Measurements from ENCODE around the gene RPA1. TPM values are rescaled to one million over a fixed set of nuclear protein-coding genes. Genes with fewer than 3 reads are reported as not detected.

RPA1 gene
- total RNA-seq, 1 experiment from 2014 or later = 158 TPM

DNA sequence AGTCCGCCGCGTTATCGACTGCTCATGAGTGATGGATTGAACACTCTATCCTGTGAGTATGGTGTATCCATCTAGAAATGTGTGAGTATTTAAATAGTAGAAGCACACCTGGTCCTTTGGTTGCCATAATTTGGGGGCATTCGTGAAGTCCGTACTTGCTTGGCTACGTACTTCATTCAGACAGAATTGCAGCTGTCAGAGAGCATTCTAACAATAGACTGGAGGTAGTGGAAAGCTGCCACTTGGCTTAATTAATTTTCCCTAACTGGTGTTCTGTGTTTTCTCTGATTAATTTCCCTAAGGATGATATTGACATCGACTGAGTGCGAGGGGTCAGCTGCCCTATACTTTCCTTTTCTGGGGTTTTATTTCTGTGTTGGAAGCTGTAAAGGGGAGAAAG lies 14.1 kb downstream of the RPA1 start (continued):
- TF ChIP-seq PRRX2 (CRISPR knock-in tag; IDR thresholded peaks at IDR 0.05) (no peak), JUN (CRISPR knock-in tag; IDR thresholded peaks at IDR 0.05) (no peak)

DNA sequence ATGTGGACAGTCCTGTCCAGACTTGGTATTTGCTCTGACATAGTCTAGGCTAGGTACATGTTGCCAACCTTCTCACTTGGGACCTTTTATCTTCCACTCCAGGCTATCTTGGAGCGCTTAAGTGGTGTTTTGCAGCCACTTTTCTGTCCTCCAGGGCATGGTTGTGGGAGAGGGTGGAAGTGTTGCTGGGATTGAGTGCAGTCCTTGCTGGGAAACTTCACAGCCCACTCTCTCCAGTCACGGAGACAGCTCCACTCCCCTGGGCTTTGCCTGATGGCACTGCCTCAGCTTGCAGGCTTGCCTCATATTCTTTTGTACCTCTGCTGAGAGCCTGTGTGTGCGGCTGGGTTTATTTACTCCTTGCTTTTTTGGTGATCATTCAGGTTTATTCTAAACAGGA lies 17.4 kb downstream of the RPA1 start:
- ChIA-PET POLR2A (no interaction called here), CTCF (no interaction called here)
- H3K36me3 Mint-ChIP-seq = peaks cover 44% of the 10 kb centered on the region
- H3K4me3 Mint-ChIP-seq = no peak overlapping the region
- DNase-seq (ENCODE audit: low spot score) (no peak), ATAC-seq (no peak)
- H3K27me3 Mint-ChIP-seq (ENCODE audit: low read depth) = no peaks in the 10 kb centered on the region
- no peaks in the 10 kb centered on the region for H3K4me1 Mint-ChIP-seq
- no peaks in the 10 kb centered on the region for H3K9me3 Mint-ChIP-seq
- no peak overlapping the region for H3K27ac Mint-ChIP-seq
- TF ChIP-seq, protein P1, sequence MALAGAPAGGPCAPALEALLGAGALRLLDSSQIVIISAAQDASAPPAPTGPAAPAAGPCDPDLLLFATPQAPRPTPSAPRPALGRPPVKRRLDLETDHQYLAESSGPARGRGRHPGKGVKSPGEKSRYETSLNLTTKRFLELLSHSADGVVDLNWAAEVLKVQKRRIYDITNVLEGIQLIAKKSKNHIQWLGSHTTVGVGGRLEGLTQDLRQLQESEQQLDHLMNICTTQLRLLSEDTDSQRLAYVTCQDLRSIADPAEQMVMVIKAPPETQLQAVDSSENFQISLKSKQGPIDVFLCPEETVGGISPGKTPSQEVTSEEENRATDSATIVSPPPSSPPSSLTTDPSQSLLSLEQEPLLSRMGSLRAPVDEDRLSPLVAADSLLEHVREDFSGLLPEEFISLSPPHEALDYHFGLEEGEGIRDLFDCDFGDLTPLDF (CRISPR knock-in tag; IDR thresholded peaks at IDR 0.05) = no peak

DNA sequence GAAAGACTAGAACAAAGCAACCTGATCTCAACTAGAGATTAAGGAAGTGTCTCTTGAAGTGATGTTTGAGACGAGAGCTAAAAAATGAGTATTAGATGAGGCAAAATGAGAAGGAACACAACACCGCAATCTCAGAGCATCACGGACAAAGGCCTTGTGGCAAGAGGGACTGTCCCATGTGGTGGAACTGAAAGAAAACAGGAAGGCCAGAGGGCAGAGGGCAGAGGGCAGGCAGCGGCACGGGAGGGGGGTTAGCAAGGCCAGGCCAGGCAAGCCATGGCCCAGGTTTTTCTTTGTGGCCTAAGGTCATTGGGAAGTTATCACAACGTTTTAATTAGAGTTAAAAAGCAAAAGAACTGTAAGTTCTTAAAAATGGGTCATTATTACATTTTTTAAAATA lies 22.5 kb downstream of the RPA1 start:
- H3K27me3 Mint-ChIP-seq (ENCODE audit: low read depth) = no peaks in the 10 kb centered on the region
- CTCF ChIA-PET = no interaction called here
- no peaks in the 10 kb centered on the region for H3K9me3 Mint-ChIP-seq
- H3K4me3 Mint-ChIP-seq = no peak overlapping the region
- H3K4me1 Mint-ChIP-seq = no peaks in the 10 kb centered on the region
- H3K27ac Mint-ChIP-seq = no peak overlapping the region
- TF ChIP-seq, protein P2, sequence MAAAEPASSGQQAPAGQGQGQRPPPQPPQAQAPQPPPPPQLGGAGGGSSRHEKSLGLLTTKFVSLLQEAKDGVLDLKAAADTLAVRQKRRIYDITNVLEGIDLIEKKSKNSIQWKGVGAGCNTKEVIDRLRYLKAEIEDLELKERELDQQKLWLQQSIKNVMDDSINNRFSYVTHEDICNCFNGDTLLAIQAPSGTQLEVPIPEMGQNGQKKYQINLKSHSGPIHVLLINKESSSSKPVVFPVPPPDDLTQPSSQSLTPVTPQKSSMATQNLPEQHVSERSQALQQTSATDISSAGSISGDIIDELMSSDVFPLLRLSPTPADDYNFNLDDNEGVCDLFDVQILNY (CRISPR knock-in tag; IDR thresholded peaks at IDR 0.05) = no peak
- no peak for TF ChIP-seq IRF2 (CRISPR knock-in tag; IDR thresholded peaks at IDR 0.05; ENCODE audit: borderline replicate concordance, low read depth)
- TF ChIP-seq, protein P3, sequence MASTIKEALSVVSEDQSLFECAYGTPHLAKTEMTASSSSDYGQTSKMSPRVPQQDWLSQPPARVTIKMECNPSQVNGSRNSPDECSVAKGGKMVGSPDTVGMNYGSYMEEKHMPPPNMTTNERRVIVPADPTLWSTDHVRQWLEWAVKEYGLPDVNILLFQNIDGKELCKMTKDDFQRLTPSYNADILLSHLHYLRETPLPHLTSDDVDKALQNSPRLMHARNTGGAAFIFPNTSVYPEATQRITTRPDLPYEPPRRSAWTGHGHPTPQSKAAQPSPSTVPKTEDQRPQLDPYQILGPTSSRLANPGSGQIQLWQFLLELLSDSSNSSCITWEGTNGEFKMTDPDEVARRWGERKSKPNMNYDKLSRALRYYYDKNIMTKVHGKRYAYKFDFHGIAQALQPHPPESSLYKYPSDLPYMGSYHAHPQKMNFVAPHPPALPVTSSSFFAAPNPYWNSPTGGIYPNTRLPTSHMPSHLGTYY (CRISPR knock-in tag; IDR thresholded peaks at IDR 0.05) = no peak
- TF ChIP-seq CREB1 (CRISPR knock-in tag; IDR thresholded peaks at IDR 0.05) = no peak
- no peak for TF ChIP-seq GABPB1 (CRISPR knock-in tag; IDR thresholded peaks at IDR 0.05)
- no peak for TF ChIP-seq ZNF671 (CRISPR knock-in tag; IDR thresholded peaks at IDR 0.05)
- no peak for TF ChIP-seq SMAD4 (CRISPR knock-in tag; IDR thresholded peaks at IDR 0.05)
- TF ChIP-seq, protein P4, sequence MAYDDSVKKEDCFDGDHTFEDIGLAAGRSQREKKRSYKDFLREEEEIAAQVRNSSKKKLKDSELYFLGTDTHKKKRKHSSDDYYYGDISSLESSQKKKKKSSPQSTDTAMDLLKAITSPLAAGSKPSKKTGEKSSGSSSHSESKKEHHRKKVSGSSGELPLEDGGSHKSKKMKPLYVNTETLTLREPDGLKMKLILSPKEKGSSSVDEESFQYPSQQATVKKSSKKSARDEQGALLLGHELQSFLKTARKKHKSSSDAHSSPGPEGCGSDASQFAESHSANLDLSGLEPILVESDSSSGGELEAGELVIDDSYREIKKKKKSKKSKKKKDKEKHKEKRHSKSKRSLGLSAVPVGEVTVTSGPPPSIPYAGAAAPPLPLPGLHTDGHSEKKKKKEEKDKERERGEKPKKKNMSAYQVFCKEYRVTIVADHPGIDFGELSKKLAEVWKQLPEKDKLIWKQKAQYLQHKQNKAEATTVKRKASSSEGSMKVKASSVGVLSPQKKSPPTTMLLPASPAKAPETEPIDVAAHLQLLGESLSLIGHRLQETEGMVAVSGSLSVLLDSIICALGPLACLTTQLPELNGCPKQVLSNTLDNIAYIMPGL (CRISPR knock-in tag; IDR thresholded peaks at IDR 0.05) = no peak
- TF ChIP-seq, protein P5, sequence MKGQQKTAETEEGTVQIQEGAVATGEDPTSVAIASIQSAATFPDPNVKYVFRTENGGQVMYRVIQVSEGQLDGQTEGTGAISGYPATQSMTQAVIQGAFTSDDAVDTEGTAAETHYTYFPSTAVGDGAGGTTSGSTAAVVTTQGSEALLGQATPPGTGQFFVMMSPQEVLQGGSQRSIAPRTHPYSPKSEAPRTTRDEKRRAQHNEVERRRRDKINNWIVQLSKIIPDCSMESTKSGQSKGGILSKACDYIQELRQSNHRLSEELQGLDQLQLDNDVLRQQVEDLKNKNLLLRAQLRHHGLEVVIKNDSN (CRISPR knock-in tag; IDR thresholded peaks at IDR 0.05) = no peak
- TF ChIP-seq, protein P6, sequence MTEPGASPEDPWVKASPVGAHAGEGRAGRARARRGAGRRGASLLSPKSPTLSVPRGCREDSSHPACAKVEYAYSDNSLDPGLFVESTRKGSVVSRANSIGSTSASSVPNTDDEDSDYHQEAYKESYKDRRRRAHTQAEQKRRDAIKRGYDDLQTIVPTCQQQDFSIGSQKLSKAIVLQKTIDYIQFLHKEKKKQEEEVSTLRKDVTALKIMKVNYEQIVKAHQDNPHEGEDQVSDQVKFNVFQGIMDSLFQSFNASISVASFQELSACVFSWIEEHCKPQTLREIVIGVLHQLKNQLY (CRISPR knock-in tag; IDR thresholded peaks at IDR 0.05) = no peak
- TF ChIP-seq NR3C1 (CRISPR knock-in tag; conservative IDR thresholded peaks at IDR 0.05; ENCODE audit: low read depth) = no peak
- TF ChIP-seq, protein P7, sequence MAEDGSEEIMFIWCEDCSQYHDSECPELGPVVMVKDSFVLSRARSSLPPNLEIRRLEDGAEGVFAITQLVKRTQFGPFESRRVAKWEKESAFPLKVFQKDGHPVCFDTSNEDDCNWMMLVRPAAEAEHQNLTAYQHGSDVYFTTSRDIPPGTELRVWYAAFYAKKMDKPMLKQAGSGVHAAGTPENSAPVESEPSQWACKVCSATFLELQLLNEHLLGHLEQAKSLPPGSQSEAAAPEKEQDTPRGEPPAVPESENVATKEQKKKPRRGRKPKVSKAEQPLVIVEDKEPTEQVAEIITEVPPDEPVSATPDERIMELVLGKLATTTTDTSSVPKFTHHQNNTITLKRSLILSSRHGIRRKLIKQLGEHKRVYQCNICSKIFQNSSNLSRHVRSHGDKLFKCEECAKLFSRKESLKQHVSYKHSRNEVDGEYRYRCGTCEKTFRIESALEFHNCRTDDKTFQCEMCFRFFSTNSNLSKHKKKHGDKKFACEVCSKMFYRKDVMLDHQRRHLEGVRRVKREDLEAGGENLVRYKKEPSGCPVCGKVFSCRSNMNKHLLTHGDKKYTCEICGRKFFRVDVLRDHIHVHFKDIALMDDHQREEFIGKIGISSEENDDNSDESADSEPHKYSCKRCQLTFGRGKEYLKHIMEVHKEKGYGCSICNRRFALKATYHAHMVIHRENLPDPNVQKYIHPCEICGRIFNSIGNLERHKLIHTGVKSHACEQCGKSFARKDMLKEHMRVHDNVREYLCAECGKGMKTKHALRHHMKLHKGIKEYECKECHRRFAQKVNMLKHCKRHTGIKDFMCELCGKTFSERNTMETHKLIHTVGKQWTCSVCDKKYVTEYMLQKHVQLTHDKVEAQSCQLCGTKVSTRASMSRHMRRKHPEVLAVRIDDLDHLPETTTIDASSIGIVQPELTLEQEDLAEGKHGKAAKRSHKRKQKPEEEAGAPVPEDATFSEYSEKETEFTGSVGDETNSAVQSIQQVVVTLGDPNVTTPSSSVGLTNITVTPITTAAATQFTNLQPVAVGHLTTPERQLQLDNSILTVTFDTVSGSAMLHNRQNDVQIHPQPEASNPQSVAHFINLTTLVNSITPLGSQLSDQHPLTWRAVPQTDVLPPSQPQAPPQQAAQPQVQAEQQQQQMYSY (CRISPR knock-in tag; IDR thresholded peaks at IDR 0.05) = no peak
- TF ChIP-seq SP1 (CRISPR knock-in tag; conservative IDR thresholded peaks at IDR 0.05) = no peak
- TF ChIP-seq MXD4 (CRISPR knock-in tag; IDR thresholded peaks at IDR 0.05; ENCODE audit: borderline replicate concordance) = no peak
- TF ChIP-seq, protein P1 (CRISPR knock-in tag; IDR thresholded peaks at IDR 0.05) = no peak
- no peak for TF ChIP-seq NFE2L1 (CRISPR knock-in tag; IDR thresholded peaks at IDR 0.05)
- no peak for TF ChIP-seq ZNF219 (CRISPR knock-in tag; IDR thresholded peaks at IDR 0.05; ENCODE audit: borderline replicate concordance)
- TF ChIP-seq, protein P8, sequence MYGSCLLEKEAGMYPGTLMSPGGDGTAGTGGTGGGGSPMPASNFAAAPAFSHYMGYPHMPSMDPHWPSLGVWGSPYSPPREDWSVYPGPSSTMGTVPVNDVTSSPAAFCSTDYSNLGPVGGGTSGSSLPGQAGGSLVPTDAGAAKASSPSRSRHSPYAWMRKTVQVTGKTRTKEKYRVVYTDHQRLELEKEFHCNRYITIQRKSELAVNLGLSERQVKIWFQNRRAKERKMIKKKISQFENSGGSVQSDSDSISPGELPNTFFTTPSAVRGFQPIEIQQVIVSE (CRISPR knock-in tag; IDR thresholded peaks at IDR 0.05; ENCODE audit: borderline replicate concordance) = no peak
- no peak for TF ChIP-seq FOXK1 (CRISPR knock-in tag; IDR thresholded peaks at IDR 0.05)
- TF ChIP-seq OVOL2 (CRISPR knock-in tag; IDR thresholded peaks at IDR 0.05; ENCODE audit: borderline replicate concordance) = no peak
- H3K36me3 Mint-ChIP-seq = peaks cover 36% of the 10 kb centered on the region
- POLR2A ChIA-PET = no interaction called here
- no peak for ATAC-seq
- DNase-seq (ENCODE audit: low spot score) = no peak

Data from WTC11 (cell line).